GM19328 (cell line): ENCODE data around the gene AK4.
A peak's percentile ranks its signal among the peaks of the same experiment; 100 is the strongest.
"Not testable (repeated sequence)": the region's sequence is repeated elsewhere in the genome, so short reads cannot be mapped to it uniquely, and the experiment has no call there.

Experiments used
- ATAC-seq: cut with Tn5 transposase; IDR thresholded peaks from one replicate; pipeline ENCODE4 v1.9.1; 2021; ENCODE audit warnings: mild to moderate bottlenecking, moderate library complexity; ENCODE audit not compliant: unreplicated experiment

The AK4 gene

DNA sequence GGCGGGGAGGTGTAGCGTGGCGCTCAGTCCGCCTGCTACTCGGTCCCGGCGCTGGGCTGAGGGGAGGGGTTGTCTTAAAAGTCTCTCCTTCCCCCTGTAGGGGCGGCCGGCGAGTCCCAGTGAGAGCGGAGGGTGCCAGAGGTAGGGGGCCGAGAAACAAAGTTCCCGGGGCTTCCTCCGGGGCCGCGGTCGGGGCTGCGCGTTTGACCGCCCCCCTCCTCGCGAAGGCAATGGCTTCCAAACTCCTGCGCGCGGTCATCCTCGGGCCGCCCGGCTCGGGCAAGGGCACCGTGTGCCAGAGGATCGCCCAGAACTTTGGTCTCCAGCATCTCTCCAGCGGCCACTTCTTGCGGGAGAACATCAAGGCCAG is at the start of gene AK4:
AK4 (plus strand) TSS at position 26 of the 370 bp plus-strand sequence; CDS start at position 231, 205 bp downstream.
- peak; percentile 10 for ATAC-seq

DNA sequence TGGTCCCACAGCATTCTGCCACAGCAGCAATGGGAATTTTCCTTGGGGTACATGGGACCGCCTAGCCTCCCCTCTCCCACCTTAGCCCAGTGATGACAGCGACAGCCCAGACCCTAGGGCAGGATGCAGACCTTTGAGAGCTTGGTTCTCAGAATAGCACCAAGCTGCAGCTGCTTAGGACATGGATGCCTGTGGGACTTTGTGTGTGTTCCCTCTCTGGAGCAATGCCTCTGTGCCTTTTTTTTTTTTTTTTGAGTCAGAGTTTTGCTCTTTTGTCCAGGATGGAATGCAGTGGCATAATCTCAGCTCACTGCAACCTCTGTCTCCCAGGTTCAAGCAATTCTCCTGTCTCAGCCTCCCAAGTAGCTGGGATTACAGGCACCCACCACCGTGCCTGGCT is 44.2 kb upstream of the AK4 start:
- ATAC-seq, result no peak

DNA sequence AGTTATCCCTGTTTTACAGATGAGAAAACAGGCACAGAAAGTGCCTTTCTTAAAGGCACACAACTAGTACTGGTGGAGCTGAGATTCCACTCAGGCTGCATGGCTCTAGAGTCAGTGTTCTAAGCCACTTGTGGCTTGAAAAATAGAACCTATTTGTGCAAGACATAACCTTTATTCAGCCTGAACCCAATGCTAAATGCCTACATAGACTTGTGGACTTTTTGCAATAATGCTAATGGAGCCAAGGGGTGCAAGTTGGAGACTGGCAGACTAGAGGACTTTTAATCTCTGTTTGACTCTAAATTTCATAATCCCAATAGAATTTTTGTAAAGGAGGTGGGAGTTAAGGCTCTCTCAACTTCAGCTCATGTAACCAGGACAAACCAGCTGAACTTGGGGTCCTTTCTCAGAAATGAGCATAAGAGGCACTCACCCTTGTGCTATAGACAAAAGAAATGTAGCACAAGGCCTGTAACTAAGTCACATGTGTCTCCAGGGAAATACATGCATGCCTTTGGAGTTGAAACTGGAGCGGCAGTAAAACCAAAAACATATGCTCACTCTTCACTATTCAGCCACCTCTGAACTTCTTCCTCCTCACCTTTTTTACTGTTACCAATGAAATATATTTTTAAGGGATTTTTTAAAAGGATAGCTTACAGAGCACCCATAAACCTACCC is 43.0 kb upstream of the AK4 start:
- no peak for ATAC-seq

DNA sequence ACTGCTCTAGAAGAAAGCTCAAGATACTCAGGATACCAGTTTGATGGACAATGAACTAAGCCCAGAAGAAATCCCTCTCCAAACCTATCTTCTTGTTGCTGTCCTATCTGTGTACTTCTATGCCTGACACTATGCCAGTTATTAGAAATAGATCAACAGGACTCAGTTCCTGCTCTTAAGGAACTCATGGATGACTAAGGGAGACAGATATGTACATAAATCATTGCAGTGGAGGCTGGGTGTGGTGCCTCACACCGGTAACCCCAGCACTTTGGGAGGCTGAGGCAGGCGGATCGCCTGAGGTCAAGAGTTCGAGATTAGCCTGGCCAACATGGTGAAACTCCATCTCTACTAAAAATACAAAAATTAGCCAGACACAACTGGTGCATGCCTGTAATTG is 42.4 kb upstream of the AK4 start:
- no peak for ATAC-seq

DNA sequence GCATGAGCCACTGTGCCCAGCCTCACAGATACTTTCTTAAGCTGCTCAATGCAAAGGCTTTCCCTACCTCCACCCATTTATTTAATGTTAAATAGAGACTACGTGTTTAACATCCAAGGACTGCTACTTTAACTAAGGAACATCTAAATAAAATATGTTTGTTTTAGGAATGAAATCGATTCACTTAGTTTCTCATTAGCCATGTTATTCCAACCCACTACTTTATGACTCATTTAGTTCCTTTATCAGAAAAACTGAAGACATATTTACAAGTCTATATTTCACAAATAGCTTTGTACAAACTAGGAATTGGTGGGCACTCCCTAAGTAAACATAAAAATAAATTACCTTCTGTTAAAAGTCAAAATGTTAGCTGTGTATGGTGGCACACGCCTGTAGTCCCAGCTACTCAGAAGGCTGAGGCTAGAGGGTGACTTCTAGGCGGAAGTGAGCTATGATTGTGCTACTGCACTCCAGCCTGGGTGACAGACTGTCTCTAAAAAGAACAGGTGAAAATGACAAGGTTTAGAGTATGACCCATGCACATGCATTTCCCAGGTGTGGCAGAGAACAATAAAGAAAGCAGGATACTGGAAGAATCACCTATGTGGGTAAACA is 39.9 kb upstream of the AK4 start:
- ATAC-seq, result no peak

DNA sequence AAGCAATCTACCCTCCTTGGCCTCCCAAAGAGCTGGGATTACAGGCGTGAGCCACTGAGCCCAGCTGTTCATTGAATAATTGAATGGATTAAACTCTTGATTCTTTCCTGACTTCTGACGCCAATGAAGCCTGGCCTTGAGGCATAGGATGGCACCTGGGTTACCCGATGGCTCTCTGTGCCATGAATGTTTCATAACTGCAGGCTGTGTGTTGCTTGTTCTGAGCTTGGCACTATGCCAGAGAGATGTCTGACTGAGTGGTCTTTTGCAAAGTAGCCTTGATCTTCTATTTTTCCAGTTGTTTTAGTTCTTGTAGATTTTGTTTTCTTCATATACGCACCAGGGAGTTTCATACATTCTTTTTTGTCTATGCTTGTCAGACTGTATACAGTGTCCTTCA is 38.5 kb upstream of the AK4 start:
- ATAC-seq, result no peak

DNA sequence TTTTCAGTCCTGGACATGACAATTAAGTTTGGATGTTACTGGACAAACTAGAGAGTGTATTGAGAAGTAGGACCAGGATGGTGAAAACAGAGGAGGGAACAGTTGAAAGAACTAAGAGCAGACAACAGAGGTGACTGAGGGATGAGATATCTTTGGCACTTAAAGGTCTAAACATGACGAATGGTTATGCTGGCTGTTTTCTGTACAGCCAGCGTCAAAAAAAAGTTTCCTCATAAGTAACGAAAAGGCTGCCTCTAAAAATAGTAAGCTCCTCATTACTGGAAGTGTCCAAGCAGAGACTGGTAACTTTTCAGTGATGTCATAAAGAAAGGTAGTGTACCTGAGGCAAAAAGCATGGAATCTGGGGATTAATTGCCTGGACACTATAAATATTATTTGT is 35.2 kb upstream of the AK4 start:
- no peak for ATAC-seq

DNA sequence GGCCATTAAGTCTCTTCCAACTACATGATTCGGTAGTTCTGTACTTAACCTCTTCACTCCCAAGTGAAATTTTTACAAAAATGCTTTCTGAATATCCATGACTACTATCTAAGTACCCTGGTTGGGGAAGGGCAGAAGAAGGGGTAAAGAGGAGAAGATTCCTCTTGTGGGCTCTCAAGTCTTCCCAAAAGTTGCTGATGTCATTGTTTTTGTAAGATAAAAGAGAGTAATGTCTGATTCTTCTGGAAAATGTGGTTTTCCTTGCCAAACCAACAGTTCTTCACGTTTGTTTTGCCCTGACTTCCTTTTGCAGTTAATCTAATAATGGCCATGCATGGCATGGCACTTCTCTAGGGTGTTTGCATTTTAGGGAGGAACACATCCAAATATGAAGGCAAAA is 34.7 kb upstream of the AK4 start:
- ATAC-seq, result no peak

DNA sequence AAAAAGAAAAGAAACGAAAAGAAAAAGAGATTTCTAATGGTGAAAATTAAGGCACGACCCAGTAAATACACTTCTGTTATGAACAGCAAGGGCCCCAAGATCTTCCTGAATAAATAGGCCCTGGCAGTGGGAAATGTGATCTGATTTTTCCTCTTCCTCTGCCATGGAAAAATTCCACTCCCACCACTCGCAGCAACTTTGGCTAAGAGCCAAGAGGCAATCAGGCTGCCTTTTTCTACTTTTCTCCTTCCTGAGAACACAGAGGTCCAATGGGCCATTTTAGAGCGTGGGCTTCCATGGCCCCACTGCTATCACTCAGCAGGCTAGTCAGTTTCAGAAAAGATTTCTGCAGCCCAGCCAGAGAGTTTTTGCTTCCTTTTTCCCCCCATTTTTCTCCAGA is 33.7 kb upstream of the AK4 start:
- no peak for ATAC-seq

DNA sequence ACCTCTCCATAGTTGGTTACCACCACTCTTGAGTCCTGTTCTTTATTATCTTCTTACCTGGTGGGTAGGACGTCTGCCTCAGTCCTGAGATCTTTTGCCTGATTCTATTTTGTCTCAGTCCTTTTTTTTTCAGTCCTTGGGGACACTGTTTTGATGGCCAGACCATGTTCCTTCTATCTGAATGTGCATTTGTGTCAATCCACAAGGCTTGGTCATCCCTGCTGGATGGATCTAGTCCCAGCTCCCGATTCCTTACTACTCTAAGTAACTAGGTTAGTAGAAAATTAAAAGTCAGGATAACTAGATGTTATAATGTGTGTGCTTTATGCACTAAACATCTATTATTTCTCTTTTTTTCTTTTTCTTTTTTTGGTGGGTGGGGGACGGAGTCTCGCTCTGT is 28.1 kb upstream of the AK4 start:
- ATAC-seq, result no peak

DNA sequence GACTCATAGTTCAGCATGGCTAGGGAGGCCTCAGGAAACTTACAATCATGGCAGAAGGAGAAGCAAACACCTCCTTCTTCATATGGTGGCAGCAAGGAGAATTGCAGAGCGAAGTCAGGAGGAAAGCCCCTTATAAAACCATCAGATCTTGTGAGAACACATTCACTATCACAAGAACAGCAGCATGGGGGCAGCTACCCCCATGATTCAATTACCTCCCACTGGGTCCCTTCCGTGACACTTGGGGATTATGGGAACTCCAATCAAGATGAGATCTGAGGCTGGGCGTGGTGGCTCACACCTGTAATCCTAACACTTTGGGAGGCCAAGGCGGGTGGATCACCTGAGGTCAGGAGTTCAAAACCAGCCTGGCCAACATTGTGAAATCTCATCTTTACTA is 18.9 kb upstream of the AK4 start:
- not testable (repeated sequence) for ATAC-seq

DNA sequence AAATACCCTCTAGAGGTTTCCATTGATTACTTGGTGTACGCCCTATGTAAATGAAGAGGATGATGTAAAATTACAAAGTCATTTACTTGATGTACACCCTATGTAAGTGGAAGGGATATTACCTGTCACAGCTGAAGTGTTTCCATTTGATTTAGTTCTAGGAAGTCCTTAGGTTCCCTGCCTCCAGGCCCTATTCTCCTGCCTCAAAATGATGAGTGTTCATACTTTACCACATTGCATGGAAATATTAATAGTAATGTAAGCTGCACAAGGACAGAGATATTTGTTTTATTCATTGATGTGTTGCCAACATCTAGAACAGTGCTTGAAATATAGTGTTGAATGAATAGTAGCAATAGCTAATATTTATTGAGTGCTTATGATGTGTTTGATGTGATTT is 9.5 kb upstream of the AK4 start:
- no peak for ATAC-seq

DNA sequence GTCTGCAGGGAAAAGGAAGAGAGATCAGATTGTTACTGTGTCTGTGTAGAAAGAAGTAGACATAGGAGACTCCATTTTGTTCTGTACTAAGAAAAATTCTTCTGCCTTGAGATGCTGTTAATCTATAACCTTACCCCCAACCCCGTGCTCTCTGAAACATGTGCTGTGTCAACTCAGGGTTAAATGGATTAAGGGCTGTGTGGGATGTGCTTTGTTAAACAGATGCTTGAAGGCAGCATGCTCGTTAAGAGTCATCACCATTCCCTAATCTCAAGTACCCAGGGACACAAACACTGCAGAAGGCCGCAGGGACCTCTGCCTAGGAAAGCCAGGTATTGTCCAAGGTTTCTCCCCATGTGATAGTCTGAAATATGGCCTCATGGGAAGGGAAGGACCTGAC is 8.2 kb upstream of the AK4 start:
- not testable (repeated sequence) for ATAC-seq

DNA sequence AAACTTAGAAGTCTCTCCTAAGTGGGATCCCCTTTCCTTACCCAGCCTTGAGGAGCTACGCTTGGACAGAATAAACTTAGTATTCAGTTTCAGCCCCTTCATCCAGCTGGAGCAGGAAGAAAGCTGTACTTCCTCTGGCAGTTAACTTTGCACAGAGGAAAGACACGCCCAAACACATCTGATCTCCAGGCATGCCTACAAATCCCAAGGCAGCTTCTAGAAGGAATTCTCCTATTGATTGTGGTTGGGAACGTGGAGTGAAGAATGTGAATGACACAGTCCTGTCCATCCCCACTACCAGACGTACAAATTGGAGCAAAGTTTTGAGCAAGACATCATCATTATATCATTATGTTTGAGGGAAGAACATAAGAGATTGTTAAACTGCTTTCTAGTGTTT is 6.6 kb upstream of the AK4 start:
- ATAC-seq, result no peak

DNA sequence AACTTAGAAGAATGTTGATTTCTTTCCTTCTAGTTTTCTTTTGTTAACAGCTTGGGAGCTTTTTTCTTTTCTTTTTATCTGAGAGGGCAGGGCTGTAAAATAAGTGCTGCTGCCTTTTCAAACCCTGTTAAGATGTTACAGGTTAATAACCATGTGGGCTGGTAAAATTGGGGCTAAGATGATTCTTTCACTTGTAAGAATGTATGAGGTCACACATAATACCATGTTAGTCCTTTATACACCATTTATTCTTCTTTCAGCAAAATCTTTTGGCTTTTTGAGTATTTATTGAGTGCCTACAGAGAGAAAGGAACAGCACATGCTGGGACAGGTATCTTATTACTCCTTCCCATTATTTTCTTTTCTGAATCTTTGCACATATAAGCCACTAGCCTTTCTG is 6.1 kb upstream of the AK4 start:
- no peak for ATAC-seq

DNA sequence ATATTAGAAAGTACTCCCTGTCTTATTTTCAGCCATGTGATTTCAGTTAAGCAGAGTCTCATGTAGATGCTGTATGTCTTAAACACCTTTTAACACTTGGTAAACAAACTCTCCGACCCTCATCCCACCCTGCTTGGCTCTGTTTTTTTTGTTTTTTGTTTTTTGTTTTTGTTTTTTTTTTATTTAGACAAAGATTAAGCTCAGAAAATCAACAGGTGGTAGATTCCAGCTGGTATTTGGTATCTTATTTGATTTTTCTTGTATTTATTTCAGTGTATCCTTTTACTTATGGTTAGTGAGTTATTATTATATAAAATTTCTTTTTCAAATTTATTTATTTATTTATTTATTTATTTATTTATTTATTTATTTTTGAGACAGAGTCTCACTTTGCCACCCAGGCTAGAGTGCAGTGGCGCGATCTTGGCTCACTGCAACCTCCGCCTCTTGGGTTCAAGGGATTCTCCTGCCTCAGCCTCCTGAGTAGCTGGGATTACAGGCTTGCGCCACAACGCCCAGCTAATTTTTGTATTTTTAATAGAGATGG is 4.8 kb upstream of the AK4 start:
- ATAC-seq, result not testable (repeated sequence)

DNA sequence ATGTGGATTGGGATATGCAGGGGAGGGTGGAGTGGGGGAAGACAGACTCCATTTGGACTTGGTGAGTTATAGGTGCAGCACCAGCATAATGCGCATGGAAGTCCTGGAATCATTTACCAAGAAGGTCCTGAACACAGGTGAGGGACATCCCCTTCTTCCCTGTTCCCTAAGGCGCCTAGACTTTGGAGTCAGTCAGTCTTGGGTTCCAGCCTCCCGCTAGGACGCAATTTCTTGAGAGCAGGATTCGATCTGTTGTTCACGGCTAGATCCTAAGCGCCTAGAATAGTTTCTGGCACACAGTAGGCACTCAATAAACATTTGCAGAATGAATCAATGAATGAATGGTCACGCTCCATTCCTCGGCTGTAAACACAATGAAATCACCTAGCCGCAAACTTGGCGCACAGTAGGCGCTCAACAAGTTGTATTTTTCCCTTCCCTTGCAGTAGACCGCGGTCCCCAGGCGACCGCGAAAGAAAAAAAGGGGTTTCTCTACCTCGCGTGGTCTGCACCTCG is 1.0 kb upstream of the AK4 start:
- ATAC-seq, result no peak

DNA sequence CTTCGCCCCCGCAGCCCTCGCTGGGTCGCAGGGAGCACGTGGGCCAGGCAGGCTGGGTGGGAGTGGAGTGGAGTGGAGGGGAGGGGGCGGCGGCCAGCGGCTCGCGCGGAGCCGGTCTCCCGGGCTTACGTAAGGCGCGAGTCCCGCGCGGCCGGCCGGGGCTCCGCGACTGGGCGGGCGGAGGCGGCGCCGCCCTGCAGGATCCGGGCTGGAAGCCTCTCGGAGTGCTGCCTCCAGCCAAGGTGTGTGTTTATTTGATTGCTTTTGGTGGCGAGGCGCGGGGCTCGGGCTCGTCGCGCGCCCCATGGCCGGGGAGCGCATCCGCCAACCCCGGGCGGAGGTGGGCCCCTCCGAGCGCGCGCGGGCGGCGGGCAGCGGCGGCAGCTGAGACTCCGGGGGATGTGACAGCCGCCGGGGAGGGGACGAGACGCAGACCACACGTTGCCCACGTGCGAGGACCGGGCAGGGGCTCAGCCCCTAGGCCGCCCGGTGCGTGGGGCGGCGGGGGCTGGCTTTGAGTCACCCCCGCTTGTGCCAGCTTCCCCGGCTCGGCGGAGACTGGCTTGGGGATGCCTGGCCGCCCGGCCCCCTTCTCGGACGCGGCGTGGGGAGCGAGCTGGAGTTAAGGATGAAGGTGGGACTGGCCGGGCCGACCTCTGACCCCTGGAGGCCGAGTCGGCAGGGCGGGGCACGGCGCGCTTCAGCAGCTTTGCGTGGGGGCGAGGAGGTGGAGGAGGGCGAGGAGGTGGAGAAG is 402 bp upstream of the AK4 start:
- peak; percentile 57 for ATAC-seq

DNA sequence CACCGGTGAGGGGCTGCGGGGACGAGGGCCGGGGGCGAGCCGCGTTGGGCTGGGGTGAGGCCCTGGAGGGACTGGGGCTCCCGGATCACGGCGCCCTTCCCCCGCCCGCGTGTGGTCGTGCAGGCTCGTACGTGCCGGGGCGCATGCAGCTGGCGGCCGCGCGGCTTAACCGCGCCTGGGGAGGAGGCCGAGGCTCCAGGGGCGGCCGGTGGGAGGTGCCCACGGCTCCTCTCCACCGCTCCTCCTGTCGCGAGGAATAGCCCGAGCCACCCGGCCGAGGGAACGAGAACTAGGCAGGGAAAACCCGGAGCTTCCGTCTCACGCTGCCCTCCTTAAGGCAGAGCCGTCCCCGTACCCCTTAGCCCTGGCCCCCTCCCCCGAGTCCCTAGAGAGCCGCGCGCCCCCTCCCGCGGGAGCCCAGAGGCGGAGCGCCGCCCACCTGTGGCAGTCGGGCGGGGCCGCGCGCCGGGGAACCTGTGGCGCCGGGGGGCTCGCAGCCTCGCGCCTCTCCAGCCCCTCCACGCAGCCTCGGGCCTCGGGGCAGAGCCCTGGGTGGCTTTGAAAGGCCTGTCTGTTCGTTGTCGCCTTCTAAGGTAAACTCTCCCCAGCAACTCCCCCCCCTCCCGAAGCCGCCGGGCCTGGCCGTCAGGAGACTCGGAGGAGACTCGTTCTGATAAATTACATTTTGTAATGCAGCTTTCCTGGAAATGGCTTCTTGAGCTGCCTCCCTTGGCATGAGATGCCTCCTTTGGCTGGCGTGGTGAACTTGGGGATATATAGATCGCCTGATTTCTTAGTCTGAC is 746 bp downstream of the AK4 start:
- ATAC-seq, result peak; percentile 42

DNA sequence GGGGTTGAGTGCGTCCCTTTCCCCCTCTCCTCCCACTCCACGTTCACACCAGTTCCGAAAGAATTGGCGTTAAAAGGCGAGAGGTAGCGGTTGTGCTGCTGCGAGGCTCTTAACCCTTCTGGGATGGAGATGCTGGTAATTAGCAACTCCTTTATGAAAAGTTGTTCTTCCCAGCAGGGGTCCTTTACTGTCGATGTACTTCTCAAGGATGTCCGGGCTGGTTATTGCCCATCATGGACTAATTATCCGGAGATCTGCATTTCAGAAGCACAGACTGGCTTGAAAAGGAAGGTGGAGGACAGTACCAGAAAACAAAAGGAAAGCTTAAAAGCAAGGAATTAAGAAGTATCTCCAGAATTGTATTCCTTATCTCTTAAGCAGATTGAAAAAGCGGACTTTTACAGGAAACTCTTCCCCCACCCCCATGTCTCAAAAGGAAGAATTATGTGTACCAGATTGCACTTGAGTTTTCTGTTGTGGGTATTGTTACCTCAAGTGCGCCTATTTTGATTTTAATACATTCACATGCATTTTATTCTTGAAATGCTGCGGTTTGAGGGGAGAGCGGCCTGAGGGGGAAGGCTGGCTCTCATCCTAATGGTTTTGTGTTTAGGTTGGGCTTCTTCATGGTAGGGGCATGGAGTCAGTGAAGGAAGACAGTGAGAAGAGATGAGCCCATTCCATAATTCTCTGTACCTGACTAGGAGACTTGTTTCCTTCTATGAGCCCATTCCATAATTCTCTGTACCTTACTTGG is 1.5 kb downstream of the AK4 start:
- ATAC-seq, result no peak
